ENCODE data around the gene FXYD3.

DNA sequence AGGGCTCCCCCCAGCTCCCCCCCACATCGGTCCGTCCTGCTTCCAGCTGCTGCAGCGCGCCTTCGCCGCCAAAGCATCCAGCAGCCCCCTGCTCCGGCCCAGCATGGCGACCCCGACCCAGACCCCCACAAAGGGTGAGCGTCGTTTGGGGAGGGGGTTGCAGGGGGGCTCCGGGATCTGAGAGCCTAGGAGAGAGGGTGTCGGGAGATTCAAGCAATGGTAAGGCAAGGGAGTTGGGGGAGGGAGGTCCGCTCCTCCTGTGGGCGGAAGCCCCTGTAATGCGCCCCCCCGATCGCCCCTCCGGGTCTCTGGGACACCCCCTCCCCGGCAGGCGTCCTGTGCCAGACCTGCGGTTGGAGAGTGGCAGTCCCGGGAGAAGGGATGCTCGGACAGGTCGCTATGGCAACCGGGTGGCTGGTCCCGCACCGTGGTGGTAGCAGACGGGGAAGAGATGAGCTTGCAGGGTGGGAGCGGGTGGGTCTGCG, 27.6 kb downstream of the FXYD3 start, which contains the start of gene FXYD7:
- TF ChIP-seq, protein P1, sequence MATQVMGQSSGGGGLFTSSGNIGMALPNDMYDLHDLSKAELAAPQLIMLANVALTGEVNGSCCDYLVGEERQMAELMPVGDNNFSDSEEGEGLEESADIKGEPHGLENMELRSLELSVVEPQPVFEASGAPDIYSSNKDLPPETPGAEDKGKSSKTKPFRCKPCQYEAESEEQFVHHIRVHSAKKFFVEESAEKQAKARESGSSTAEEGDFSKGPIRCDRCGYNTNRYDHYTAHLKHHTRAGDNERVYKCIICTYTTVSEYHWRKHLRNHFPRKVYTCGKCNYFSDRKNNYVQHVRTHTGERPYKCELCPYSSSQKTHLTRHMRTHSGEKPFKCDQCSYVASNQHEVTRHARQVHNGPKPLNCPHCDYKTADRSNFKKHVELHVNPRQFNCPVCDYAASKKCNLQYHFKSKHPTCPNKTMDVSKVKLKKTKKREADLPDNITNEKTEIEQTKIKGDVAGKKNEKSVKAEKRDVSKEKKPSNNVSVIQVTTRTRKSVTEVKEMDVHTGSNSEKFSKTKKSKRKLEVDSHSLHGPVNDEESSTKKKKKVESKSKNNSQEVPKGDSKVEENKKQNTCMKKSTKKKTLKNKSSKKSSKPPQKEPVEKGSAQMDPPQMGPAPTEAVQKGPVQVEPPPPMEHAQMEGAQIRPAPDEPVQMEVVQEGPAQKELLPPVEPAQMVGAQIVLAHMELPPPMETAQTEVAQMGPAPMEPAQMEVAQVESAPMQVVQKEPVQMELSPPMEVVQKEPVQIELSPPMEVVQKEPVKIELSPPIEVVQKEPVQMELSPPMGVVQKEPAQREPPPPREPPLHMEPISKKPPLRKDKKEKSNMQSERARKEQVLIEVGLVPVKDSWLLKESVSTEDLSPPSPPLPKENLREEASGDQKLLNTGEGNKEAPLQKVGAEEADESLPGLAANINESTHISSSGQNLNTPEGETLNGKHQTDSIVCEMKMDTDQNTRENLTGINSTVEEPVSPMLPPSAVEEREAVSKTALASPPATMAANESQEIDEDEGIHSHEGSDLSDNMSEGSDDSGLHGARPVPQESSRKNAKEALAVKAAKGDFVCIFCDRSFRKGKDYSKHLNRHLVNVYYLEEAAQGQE (IDR thresholded peaks at IDR 0.05; ENCODE audit: insufficient read depth in 1 of 2, low read depth in 2 of 2, low read length in 2 of 2): no peak
- TF ChIP-seq POLR2AphosphoS5 (IDR thresholded peaks at IDR 0.05; ENCODE audit: low read depth, low read length) (no peak), TAF1 (IDR thresholded peaks at IDR 0.05; ENCODE audit: borderline replicate concordance, insufficient read depth, low read length) (no peak)

All from PFSK-1 (cell line).